HG02623 (cell line): Measurements from ENCODE around the gene KCNN3.
A peak's percentile ranks its signal among the peaks of the same experiment; 100 is the strongest.

Source experiments
- ATAC-seq: cut with Tn5 transposase; IDR thresholded peaks from one replicate; pipeline ENCODE4 v1.9.1; 2021; ENCODE audit warnings: moderate library complexity; ENCODE audit not compliant: unreplicated experiment

Gene KCNN3

DNA sequence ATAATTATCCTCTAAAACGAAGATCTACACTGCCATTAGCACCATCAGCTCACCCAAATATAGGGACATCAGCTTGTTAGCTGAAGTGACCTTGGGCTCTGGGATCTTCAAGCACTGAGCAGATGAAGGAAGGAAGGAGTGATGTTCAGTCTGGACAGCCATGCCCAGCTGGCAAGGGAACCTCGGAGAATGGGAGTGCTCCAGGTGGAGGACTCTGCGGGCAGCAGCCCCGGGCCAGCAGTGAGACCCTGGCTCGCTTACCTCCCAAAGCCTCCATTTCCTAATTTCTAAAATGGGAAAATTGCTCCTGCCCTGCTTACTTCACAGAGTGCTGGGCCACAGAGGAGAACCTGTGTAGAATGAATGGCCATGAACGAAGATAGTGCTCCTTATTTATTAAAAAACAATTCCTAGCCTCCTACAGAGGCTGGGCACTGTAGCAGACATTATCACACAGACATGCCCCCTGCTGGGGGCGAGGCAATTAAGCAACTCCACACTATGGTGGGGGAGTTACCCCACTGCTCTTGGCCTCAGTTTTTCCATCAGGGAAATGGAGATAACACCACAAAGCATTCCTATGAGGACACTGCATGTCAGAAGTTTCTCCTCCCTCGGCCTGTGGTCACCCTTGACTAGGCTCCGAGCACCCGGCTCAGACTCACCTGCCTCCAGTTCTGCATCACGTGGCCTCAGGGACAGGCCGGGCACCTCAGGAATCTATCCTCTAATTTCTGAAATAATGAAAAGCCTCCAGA is 117.6 kb downstream of the KCNN3 start:
- no peak for ATAC-seq

GRCh38 chr1:154751690-154752089 is 118.4 kb downstream of the KCNN3 start:
- ATAC-seq, result no peak

GRCh38 chr1:154750681-154751665 is 119.1 kb downstream of the KCNN3 start:
- no peak for ATAC-seq

DNA sequence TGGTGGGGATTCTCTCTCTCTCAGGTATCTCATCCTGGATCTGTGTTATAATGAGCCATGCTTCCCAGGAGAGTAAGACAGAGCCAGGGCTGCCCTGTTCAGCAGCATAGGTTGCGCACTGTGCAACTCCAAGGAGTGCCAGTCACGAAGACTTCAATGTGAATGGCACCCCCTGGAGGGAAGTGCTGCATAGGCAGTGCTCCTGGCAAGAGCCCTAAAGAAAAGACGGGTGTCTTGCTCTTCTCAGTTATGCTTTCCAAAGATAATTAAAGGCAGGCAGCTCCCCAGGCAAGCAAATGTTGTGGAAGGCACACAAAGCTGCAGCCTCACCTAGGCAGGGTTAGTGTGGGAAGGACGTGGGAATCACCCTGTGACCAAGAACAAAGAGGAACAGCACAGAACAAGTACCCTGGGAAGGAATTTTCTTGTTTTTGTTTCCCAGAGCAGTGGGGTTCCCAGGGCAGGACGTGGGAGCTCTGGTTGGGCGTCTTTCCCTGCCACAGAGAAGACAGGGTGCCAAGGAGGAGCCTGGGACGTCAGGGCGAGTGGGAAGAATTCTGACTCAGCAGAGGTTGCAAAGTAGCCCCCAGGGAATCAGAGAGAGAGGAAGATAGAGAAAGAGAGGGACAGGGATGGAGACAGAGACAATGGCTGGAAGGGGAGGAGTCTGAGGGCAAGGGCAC is 120.9 kb downstream of the KCNN3 start:
- ATAC-seq, result no peak

- ATAC-seq, result no peak
Measured at GRCh38 chr1:154748405-154748775, 121.7 kb downstream of the KCNN3 start.

DNA sequence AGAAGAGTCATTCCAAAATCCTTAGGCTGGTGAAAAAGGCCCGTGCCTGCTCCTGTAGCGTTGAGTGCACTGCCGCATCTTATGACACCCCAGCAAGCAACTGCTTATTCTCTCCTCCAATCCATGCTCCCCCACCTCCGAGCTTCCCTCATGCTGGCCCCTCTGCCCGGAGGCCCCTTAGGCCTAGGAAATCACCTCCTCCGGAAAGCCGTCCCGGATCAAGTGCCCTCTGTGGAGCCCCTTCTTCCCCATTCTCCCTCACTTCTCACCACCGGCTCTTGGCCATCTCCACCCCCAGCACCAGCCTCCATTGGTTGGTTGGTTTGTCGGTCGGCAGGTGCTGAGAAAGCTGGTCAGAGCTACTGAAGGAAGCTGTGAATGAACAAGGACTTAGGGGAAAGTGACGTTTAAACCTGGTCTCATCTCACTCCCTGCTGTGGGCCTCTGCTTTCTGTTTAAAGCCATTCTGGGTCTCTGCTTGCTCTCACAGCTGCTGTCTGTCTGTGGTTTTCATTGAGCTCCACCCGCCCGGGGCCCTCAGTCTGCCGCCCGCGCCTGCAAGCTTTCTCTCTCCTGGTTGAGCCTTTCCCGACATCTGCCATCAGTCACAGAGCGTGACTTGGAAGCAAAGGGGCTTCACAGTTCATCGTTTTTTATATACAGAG is 122.2 kb downstream of the KCNN3 start:
- peak; percentile 63 for ATAC-seq

GRCh38 chr1:154747380-154747739 is 122.7 kb downstream of the KCNN3 start:
- no peak for ATAC-seq

- no peak for ATAC-seq
Measured at GRCh38 chr1:154746622-154747299, 123.3 kb downstream of the KCNN3 start.

GRCh38 chr1:154745750-154746425 is 124.2 kb downstream of the KCNN3 start:
- ATAC-seq, result no peak

DNA sequence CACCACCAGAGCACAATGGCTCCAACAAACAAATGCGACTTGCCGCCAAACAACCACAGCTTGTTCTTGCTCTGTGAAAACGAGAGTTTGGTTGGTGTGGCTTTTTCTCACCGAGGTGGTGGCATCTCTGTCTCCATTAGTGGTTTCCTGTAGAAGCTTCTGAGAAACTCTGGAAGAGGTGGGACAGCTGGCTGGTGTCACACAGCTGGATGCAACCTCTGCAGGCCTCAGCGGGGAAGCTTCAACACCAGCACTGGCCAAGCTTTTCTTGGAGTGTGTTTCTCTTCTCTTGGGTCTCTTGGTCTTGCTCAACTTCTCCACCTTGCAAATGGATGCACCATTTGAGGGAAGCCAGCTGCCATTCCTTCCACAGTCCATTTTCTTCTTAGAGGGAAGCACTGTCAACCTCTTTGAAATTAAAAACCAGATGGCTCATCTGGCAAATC is 124.8 kb downstream of the KCNN3 start:
- no peak for ATAC-seq

- ATAC-seq, result no peak
Measured at GRCh38 chr1:154744352-154745035, 125.6 kb downstream of the KCNN3 start.

- no peak for ATAC-seq
Measured at GRCh38 chr1:154743526-154744036, 126.5 kb downstream of the KCNN3 start.

DNA sequence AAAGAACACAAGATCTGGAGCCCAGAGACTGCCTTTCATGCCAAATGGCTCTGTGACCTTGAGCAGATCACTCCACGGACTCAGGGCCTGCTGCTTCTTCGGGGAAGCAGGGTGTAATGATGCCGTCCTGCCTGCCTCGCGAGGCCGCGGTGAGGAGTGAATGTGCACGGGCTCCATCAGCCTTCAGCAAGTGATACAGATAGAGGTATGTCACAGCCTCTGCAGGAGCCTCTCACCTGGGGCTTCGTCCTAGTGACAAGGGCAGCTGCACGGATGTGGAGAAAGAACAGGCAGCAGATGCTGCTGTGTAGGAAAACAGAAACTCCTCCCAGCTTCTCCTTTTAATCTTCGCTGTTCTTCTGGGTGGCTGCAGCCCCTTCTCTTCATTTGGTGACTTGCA is 127.5 kb downstream of the KCNN3 start:
- ATAC-seq, result no peak

DNA sequence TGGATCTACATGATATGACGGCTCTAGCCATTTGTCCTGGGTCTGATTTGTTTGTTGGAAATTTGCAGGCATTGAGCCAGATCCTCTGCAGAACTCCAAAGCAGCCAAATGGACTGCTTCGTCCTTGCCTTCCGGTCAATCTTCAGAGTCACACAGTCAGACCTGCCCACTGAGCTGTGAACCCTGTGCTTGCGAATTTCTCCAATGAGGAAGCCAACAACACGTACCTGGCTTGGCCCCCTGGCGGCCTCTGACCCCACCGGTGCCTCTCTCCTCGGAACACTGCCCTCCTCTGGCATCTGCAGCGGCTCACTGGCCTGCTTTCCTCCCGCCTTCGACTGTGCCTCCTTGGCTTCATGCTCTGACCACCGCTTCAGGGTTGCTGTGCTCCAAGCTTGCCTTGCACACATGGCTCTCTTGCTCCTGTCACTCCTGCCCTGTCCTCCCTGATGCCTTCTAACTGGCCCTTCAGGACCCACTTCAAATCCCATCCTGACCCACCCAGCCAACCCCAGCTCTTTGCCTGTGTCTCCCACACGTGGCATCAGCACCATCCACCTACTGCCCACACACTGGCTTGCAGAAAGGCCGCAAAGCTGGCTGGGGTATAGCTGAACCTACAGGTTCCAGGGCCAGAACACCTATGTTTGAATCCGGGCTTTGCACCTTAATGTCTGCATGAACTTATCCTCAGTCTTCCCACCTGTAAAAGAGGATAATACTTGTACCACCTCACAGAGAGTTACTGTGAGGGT is 128.2 kb downstream of the KCNN3 start:
- ATAC-seq, result no peak

- no peak for ATAC-seq
Measured at GRCh38 chr1:154741327-154741726, 128.8 kb downstream of the KCNN3 start.

- no peak for ATAC-seq
Measured at GRCh38 chr1:154739654-154740053, 130.4 kb downstream of the KCNN3 start.

DNA sequence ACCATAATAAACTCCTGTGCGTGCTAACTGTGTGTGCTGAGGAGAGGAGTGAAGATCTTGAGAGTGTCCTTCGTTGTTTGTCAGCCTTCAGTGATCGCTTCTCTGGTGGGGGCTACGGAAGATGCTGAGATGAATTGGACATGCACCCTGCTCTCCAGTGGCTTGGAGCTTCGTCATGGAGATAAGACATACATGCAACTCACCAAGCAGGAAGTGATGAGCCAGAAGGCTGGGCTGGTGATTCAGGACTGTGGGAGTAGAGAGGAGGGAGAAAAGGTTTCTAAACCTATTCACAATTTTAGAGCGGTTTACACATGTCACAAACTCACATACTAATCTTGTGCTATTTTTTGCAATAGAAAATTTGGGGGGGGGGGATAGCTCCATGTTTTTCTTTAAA is 133.2 kb downstream of the KCNN3 start:
- no peak for ATAC-seq

GRCh38 chr1:154735804-154736168 is 134.3 kb downstream of the KCNN3 start:
- ATAC-seq, result no peak
